HG03196 (cell line): Measurements from ENCODE around the gene LRRC4.

Experiments used
- ATAC-seq: cut with Tn5 transposase; IDR thresholded peaks from one replicate; pipeline ENCODE4 v1.9.1; 2021; ENCODE audit not compliant: unreplicated experiment

The LRRC4 gene

GRCh38 chr7:128030654-128031611 is at the start of gene LRRC4:
Gene LRRC4, minus strand, starts transcription at chr7:128031437. Its CDS starts 797 bp downstream, at chr7:128030640.
- peak; percentile 38 for ATAC-seq

DNA sequence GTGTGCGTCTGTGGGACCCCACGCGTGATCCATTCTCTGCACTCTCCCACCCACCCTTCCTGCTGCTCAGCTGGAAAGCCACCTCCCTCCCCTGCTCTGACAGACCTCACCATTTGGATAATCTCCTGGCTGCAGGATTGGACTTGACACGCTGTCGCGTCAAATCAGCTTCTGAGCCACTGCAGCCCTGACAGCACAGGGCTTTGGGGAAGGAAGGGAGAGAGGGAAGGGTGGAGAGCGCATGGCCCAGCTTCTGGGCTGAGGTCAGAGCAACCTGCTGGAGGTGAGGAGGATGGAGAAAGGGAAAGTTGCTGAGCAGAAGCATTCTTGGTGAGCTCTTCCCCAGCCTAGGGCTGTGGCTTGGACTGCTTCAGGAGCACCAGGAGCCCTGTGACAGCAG is 48.9 kb upstream of the LRRC4 start:
- no peak for ATAC-seq

- no peak for ATAC-seq
Measured at GRCh38 chr7:128078309-128078708, 47.1 kb upstream of the LRRC4 start.

DNA sequence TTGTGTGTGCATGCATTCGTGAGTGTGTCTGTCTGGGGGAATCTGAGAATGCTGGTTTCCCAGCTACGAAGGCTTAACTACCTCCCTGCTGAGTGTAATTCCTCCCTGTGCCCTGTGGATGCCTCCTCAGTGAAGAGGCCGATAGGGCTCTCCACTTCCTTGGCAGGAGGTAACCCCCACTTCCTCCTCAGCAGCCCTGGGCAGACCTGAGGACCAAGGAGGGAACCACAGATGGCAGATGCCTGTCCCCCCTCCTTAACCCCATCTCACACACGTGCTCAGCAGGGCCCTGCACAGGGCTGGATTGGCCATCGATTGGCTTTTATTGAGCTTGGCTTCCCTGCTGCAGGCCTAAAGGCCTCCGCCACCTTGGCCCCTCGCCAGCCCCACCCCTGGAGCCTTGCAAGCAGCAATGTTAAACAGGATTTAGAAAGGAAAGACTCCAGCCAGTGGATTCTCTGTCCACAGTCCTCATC is 45.6 kb upstream of the LRRC4 start:
- ATAC-seq: no peak

- ATAC-seq: no peak
Measured at GRCh38 chr7:128076196-128076795, 45.1 kb upstream of the LRRC4 start.

GRCh38 chr7:128075242-128076095 is 44.2 kb upstream of the LRRC4 start:
- ATAC-seq: no peak

GRCh38 chr7:128074736-128075135 is 43.5 kb upstream of the LRRC4 start:
- ATAC-seq: no peak

GRCh38 chr7:128074336-128074735 is 43.1 kb upstream of the LRRC4 start:
- no peak for ATAC-seq

GRCh38 chr7:128073671-128074310 is 42.6 kb upstream of the LRRC4 start:
- no peak for ATAC-seq

DNA sequence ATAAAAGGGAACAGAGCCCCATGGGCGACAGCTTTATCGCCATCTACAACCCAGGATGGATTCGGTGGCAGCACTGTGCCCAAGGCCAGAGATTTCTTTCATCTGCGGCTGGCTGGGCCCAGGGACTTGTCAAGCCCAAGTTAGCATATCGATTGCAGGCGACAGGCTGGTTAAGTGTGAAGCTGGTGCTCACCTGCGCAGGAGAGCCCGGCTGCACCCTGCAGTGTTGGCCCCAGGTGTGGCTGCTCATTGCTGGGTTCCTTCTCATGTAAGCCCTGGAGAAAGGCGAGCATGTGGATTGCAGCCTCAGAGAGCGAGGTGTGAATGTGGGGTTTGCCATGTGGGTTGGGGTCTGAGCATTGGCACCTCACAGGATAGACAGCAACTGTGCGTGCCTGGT is 40.6 kb upstream of the LRRC4 start:
- ATAC-seq: no peak

DNA sequence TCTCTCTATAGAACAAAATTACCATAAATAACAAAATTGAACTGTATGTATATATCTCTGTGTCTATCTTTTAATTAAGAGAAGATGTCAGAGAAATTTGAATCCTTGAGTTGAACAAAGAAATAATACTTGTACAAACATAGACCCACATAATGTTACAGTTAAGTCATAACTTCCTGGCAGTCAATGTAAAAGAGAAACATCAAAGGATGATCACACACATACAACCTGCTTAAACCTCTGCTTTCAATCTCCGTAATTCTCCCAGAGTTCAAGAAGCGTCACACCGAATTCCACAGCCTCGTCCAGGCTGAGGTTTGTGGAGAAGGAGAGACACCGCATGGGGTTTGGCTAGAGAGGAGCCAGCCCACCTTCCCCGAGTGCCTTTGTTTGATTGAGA is 40.1 kb upstream of the LRRC4 start:
- ATAC-seq: no peak

DNA sequence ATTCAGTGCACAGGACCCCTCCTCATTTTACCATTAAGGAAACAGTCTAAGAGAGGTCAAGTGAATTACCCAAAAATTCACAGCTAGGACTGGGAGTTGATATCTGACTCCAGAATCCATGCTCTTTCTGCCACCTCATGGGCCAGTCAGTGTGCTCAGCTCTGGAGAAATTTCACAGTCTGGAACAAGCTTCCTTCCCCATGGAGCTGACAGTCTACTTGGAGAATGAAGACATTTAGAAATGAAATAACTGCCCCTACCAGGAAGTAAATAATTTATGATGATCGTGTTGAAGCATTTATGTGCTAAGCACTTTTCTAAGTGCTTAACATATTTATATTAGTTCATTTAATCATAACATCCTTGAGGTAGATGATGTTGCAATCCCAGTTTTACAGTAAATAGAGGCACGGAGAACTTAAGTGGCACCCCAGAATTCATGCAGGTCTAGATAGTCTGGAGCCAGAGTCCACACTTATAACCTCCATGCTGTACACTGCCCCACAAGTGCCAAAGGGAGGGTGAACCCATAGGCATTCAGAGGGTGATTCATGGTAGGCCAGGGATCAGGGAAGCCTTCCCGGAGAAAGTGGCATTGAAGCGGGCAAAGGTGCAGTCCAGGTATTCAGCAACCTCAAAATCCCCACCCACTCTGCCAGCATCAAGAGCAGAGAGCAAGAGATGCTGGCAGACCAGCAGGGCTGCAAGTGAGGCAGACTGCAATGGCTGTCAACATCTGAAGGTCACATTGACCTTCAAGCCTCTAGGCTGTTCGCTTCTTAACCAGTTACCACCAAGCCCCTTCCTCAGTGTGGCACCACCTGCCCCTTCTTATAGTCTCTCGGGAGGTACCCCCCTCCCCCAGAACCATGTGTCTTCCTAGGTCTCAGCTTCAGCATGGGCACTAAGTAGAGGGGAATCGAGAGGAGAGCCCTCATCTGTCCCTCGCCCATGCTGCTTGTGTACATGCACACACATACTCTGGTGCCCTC is 38.4 kb upstream of the LRRC4 start:
- ATAC-seq: no peak

- no peak for ATAC-seq
Measured at GRCh38 chr7:128068785-128069184, 37.5 kb upstream of the LRRC4 start.

- no peak for ATAC-seq
Measured at GRCh38 chr7:128067983-128068382, 36.7 kb upstream of the LRRC4 start.

DNA sequence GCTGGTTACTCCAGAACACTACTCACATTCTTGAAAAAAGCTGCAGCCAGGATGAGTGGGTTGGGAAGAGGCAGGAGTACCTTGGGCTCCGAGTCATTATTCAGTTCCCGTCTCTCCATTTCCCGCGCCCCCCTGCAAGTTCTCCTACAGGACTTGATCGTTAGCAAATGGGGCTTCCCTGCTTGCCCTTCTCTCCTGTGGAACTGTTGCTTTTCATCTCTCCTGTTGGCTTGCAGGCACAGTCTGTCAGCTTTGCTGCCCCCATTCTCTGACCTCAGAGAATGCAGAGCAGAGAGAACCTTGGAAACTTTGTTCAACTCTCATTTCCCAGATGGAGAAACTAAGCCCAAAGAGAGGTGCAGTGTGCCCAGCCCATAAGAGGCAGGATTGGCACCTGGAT is 35.6 kb upstream of the LRRC4 start:
- ATAC-seq: no peak

DNA sequence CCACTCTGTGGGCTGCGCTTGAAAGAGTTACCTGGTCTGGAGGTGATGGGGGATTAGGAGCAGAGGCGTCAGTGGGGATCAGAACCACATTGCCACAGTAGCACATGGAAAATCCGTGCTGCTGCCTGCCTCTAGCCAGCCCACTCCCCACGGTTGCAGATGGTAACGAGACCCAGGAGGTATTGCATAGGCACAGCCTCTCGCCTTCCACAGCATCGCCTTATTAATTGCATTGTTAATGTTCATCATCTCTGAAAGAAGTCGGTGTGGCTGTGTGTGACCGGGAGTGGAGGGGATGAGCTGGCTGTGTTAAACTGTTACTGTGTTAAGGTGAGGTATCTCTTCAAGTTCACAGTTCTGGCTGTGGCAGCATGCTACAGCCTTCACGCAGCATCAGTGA is 35.2 kb upstream of the LRRC4 start:
- ATAC-seq: no peak

DNA sequence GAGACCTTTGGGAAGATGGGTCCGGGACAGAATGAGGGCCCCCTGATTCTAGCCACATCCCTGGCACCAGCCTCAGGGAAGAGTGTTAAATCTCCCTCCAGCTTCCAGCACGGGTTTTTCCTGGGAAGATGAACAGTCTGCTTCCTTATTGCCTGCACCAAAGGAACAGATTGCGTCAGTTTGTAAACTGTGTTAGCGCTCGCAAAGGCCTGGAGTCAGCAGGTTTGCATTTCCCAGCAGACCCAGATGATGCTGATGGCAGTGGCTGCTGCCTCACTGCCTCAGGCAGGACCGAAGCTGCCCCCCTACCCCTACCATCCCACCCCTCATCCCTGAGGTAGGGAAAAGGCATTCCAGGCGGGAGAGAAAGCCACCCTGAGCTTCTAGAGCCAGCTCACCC is 34.6 kb upstream of the LRRC4 start:
- ATAC-seq: no peak

DNA sequence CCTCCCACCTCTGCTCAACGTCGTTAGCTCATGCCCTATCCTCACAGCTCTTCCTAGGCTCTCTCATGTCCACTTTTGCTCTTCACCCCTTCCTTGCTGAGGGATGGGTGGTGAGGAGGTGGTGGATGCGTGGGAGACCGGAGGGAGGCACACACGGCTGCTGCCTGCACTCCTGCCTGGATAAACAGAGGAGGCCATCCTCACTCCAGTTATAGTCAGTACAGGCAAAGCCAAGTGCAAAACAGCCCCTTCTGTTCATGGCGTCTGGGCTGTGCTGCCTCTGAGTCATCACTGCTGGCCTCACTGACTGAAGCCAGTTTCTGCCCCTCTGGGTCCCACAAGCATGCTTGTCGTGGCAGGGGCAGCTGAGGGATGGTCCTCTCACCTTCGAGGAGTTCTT is 31.9 kb upstream of the LRRC4 start:
- ATAC-seq: no peak

GRCh38 chr7:128060018-128060417 is 28.8 kb upstream of the LRRC4 start:
- no peak for ATAC-seq
